NCI-H2081 (cell line): ENCODE results near the gene FBXL4.

ENCODE experiments used
- DNase-seq, 2 experiments: peaks; one replicate each; lab custom pipeline; 2025; lab: John Stamatoyannopoulos, UW

Gene FBXL4

DNA sequence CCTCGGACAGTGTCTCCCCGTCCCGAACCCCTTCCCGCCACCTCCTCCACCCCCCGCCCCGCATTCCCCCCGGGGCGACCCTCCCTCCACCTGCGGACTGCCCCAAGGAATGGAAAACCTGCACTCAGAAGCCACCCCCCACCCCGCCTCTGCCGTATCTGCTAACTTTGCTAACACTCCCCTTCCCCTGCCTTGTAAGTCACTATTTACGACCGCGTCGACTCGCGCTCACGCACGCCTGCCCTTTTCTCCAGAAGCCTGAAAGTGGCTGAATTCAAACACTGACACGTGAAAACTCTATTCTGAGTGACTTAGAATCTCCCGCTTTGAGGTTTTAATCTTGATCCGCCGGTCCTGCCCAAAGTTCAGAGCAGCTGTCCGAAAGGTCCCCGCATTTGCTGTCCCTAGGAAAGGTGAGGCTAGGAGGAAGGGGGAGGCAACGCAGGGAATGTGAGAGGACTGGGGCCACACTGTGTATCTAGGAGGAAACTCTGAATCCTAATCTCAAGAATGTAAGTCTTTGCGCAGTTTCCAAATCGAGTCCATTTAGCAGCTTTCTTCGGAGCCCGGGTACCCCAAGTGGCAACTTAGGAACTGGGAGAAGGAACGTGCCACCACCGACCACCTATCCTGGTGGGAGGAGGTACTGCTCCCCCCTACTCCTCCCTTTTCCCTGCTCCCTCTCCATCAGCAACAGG, 122.7 kb downstream of the FBXL4 start:
- no peak for DNase-seq

DNA sequence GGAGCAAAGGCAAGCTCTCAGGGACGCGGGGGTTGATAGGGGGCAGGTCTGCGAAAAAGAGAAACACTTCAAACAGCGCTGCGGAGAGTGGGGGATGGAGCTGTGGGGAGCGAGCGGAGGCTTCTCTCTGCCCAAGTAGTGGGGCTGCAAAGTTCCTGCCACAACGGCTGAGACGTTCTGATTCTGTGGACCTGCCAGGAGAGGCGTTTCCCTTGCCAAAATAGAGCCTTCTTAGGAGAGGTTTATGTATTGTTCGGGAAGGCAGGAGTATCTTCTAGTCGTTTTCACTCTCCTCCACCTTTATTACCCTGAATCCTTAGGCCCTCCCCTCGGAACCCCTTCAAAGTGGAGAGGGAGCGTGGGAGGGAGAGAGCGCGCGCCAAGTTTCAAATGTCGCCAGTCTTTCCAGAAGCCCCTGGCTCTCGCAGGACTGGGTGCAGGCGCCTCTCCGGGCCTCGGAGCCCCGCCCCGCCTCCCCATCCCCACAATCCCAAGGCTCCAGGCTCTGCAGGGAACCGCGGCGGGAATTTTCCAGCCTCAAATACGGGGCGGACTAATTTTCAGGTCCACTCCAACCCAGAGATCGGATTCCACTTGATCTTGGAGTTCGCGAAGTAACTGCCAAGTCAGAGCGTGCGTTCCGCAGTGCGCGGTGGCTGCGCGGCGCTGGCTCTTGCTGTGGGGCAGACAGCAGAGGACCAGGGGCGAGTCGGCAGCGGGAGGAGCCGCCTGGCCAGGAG, 123.4 kb downstream of the FBXL4 start:
- no peak for DNase-seq

DNA sequence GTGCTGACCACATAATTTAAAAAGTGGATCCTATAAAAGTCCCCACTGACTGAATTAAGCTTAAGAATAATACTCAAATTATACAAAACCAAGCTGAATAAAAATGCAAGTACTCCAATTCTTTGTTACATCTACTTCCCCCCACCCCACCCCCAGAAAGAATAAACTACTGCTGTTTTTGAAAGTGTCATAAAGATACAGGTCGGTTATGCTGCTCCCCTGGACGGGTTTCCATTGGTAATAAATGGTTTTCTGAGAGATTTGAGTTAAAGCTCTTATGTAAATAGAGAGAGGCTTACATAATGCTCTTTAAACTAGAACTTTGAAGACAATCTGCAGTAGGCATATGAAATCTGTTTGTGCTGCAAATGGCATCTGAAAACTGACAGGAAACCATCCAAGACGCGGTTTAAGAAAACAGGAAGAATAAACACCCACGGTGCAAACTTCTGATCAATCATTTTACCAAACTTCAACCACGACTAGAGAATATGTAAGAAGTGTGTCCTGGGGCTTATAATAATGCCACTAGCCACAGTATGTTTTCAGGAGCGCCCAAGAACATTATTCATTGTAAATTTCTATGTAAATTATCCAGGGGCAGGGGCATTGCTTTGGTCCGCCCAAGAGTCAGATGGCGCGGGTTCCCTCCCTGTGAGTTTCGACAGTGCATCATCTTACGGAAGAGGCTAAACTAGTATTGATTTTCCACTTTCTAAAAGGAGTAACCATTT, 124.2 kb downstream of the FBXL4 start:
- no peak for DNase-seq

DNA sequence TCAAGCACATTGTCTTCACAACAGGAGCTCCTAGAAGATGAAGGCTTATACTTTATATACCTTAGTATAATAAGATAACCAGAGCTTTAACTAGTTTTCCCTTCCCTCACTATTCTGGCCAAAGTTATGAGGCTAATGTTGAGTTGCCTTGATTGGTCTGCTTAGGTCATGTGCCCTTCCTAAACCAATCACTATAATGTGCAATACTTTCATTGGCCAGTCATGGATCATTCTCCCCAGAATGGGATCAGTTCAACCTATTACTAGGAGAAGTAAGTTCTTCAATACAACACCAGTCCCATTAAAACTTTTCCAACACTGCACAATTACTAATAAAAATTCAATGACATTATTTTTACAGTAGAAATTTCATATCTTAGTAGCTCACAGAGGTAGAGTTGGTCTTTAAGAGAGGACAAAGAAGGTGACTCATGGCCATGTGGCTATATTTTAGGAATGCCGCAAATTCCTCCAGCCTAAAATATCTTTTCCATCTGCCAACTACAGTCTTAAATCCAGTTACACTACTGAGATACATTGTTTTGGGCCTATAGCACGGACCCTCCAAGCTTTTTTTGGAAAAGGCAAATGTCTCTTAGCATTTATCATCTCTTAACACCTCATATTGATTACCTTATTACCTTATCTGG, 125.9 kb downstream of the FBXL4 start:
- DNase-seq = no peak
